Measurements from ENCODE around the gene NAA35.

DNA sequence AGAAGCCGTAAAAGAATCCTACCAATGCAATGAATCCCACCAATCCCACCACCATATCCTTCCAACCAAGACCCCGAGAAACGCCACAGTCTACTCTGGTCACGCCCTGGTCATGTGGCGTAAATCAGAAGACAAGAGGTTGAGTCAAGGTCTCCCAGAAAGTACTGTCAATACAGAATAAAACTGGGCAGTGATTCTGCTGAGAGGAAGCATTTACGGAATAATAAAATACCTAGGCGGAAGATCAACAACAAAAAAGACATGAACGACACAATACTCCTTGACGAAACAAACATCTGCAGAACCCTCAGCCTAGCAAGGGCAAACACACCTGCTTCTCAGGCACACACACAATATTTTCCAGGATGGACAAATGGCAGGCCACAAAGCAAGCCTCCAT lies 95.6 kb downstream of the NAA35 start:
- TF ChIP-seq, protein P1, sequence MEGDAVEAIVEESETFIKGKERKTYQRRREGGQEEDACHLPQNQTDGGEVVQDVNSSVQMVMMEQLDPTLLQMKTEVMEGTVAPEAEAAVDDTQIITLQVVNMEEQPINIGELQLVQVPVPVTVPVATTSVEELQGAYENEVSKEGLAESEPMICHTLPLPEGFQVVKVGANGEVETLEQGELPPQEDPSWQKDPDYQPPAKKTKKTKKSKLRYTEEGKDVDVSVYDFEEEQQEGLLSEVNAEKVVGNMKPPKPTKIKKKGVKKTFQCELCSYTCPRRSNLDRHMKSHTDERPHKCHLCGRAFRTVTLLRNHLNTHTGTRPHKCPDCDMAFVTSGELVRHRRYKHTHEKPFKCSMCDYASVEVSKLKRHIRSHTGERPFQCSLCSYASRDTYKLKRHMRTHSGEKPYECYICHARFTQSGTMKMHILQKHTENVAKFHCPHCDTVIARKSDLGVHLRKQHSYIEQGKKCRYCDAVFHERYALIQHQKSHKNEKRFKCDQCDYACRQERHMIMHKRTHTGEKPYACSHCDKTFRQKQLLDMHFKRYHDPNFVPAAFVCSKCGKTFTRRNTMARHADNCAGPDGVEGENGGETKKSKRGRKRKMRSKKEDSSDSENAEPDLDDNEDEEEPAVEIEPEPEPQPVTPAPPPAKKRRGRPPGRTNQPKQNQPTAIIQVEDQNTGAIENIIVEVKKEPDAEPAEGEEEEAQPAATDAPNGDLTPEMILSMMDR (IDR thresholded peaks at IDR 0.05) = no peak
- TF ChIP-seq POLR2A (IDR thresholded peaks at IDR 0.05) (no peak), POLR2AphosphoS5 (IDR thresholded peaks at IDR 0.05) (peak; percentile 54)
